ENCODE data around the gene ARID1B. TPM values are rescaled to one million over a fixed set of nuclear protein-coding genes. Genes with fewer than 3 reads are reported as not detected.

The ARID1B gene
- total and polyA plus RNA-seq, 2 donors (not counting 1 experiment from before 2014, with no cell fraction given): 47.2 to 280 TPM

DNA sequence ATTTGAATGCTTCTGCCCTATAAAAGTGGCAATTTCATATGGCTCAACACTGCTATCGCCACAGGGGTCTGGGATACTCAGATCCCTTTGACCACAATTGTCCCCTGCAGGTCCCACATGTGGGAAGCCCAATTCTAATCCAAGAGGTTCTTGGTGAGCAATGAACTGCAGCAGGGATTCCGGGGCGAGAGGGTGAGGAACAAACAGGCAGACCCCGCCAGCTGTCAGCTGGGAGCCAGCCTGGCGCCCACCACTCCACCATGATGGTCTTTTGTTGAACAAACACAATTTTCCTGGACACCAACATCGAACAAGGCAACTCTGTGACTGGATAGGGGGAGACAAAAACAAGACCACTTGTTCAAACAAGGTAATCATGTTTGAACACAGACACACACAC is 465.6 kb downstream of the ARID1B start:
- Mint-ChIP-seq H3K4me1 (peaks cover 4% of the 10 kb centered on the region), H3K4me3 (no peak overlapping the region), H3K27ac (no peak overlapping the region), H3K9me3 (ENCODE audit: insufficient read depth) (no peaks in the 10 kb centered on the region), H3K27me3 (peaks cover 40% of the 10 kb centered on the region)
- Histone ChIP-seq H4K20me1 (ENCODE audit: control insufficient read depth, insufficient read depth, low read length, poor library complexity, severe bottlenecking) (no peaks in the 10 kb centered on the region), H3K4me1 (ENCODE audit: control insufficient read depth in 2 of 2, insufficient read depth in 2 of 2, low read length in 2 of 2) (peaks cover 0 to 5% of the 10 kb centered on the region in 2 donors), H3K79me2 (ENCODE audit: control insufficient read depth, insufficient read depth, low read length) (no peaks in the 10 kb centered on the region), H3K4me2 (replicated peaks; ENCODE audit: low read depth, low read length, poor library complexity, severe bottlenecking) (no peak overlapping the region), H3K27ac (ENCODE audit: low read length in 2 of 2) (no peak overlapping the region), H3K9ac (ENCODE audit: low read length) (no peak overlapping the region), H3K27me3 (replicated peaks in 1 of 4; ENCODE audit: control extremely low read depth in 1 of 4, control insufficient read depth in 3 of 4, insufficient read depth in 4 of 4, low read length in 3 of 4) (peaks cover 0 to 21% (median 0%) of the 10 kb centered on the region in 4 experiments), H2AFZ (ENCODE audit: insufficient read depth, low read depth, low read length, poor library complexity, severe bottlenecking) (no peak overlapping the region), H3K9me3 (ENCODE audit: control extremely low read depth in 1 of 3, control insufficient read depth in 2 of 3, insufficient read depth in 1 of 3, low read length in 2 of 3) (peaks cover 0 to 19% (median 0%) of the 10 kb centered on the region in 3 donors), H3K4me3 (ENCODE audit: control extremely low read depth in 1 of 5, extremely low read depth in 1 of 5, insufficient read depth in 1 of 5, low read depth in 2 of 5, low read length in 4 of 5) (no peak overlapping the region), H3K36me3 (replicated peaks in 1 of 2; ENCODE audit: control extremely low read depth in 1 of 2, control insufficient read depth in 1 of 2, extremely low read depth in 1 of 2, insufficient read depth in 2 of 2, low read length in 1 of 2) (no peaks in the 10 kb centered on the region)
- DNase-seq (no peak), ATAC-seq (ENCODE audit: low read depth) (no peak)
- intact Hi-C loops (cut with micrococcal nuclease): no loop called here
- CTCF ChIA-PET: no interaction called here
- 79% methylated on average over 5 of the region's 6 CpGs for WGBS (ENCODE audit: insufficient coverage)
- TF ChIP-seq, protein P1, sequence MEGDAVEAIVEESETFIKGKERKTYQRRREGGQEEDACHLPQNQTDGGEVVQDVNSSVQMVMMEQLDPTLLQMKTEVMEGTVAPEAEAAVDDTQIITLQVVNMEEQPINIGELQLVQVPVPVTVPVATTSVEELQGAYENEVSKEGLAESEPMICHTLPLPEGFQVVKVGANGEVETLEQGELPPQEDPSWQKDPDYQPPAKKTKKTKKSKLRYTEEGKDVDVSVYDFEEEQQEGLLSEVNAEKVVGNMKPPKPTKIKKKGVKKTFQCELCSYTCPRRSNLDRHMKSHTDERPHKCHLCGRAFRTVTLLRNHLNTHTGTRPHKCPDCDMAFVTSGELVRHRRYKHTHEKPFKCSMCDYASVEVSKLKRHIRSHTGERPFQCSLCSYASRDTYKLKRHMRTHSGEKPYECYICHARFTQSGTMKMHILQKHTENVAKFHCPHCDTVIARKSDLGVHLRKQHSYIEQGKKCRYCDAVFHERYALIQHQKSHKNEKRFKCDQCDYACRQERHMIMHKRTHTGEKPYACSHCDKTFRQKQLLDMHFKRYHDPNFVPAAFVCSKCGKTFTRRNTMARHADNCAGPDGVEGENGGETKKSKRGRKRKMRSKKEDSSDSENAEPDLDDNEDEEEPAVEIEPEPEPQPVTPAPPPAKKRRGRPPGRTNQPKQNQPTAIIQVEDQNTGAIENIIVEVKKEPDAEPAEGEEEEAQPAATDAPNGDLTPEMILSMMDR (IDR thresholded peaks at IDR 0.05): no peak
- no peak for TF ChIP-seq EZH2 (IDR thresholded peaks at IDR 0.05; ENCODE audit: borderline replicate concordance, insufficient read depth, low read depth, low read length, poor library complexity, severe bottlenecking)
- POLR2A ChIA-PET: no interaction called here

DNA sequence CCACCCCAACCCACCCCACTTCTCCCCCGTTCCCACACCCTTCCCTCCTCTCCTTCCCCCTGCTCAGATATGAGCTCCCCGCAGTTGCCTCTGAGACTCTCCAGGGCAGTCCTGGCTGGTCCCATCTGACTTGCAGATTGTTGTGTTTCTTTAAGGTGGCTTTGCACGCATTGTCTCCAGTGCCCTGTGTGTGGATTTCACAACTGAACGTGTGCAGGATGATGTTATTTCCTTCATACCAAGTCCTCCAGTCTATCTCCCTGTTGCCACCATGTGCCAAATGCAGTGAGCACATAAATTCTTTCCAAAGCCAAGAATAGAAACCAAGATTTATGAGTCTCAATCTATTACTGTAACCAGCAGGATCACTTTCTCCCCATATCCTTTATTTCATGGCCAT is 467.0 kb downstream of the ARID1B start:
- Histone ChIP-seq H3K9me3 (ENCODE audit: control extremely low read depth in 1 of 3, control insufficient read depth in 2 of 3, insufficient read depth in 1 of 3, low read length in 2 of 3) (peaks cover 0 to 27% (median 7%) of the 10 kb centered on the region in 3 donors), H3K27me3 (replicated peaks in 1 of 4; ENCODE audit: control extremely low read depth in 1 of 4, control insufficient read depth in 3 of 4, insufficient read depth in 4 of 4, low read length in 3 of 4) (peaks cover 0 to 21% (median 0%) of the 10 kb centered on the region in 4 experiments), H3K36me3 (replicated peaks in 1 of 2; ENCODE audit: control extremely low read depth in 1 of 2, control insufficient read depth in 1 of 2, extremely low read depth in 1 of 2, insufficient read depth in 2 of 2, low read length in 1 of 2) (no peaks in the 10 kb centered on the region), H3K4me1 (ENCODE audit: control insufficient read depth in 2 of 2, insufficient read depth in 2 of 2, low read length in 2 of 2) (peaks cover 0 to 5% of the 10 kb centered on the region in 2 donors), H3K79me2 (ENCODE audit: control insufficient read depth, insufficient read depth, low read length) (no peaks in the 10 kb centered on the region), H2AFZ (ENCODE audit: insufficient read depth, low read depth, low read length, poor library complexity, severe bottlenecking) (no peak overlapping the region), H3K4me3 (ENCODE audit: control extremely low read depth in 1 of 5, extremely low read depth in 1 of 5, insufficient read depth in 1 of 5, low read depth in 2 of 5, low read length in 4 of 5) (no peak overlapping the region), H3K4me2 (replicated peaks; ENCODE audit: low read depth, low read length, poor library complexity, severe bottlenecking) (no peak overlapping the region), H3K27ac (ENCODE audit: low read length in 2 of 2) (no peak overlapping the region), H4K20me1 (ENCODE audit: control insufficient read depth, insufficient read depth, low read length, poor library complexity, severe bottlenecking) (no peaks in the 10 kb centered on the region), H3K9ac (ENCODE audit: low read length) (no peak overlapping the region)
- CTCF ChIA-PET: no interaction called here
- TF ChIP-seq EZH2 (IDR thresholded peaks at IDR 0.05; ENCODE audit: borderline replicate concordance, insufficient read depth, low read depth, low read length, poor library complexity, severe bottlenecking): no peak
- TF ChIP-seq, protein P1 (IDR thresholded peaks at IDR 0.05): no peak
- peaks cover 4% of the 10 kb centered on the region for H3K4me1 Mint-ChIP-seq
- 8% methylated on average over 2 of the region's 4 CpGs for WGBS (ENCODE audit: insufficient coverage)
- DNase-seq (no peak), ATAC-seq (ENCODE audit: low read depth) (no peak)
- H3K4me3 Mint-ChIP-seq: no peak overlapping the region
- intact Hi-C loops (cut with micrococcal nuclease): no loop called here
- POLR2A ChIA-PET: interaction anchor here (0.6 kb wide), 1 partner anchor 627 kb away, joined by 4 read pairs; no protein-coding TSS in a partner anchor
- H3K27ac Mint-ChIP-seq: no peak overlapping the region
- H3K9me3 Mint-ChIP-seq (ENCODE audit: insufficient read depth): no peaks in the 10 kb centered on the region
- H3K27me3 Mint-ChIP-seq: peaks cover 37% of the 10 kb centered on the region
